GM20431 (cell line): ENCODE results near the gene B4GALNT3.

ENCODE experiments used
- in situ Hi-C: fragments of 300-500 bp; cut with MseI, MboI; formaldehyde crosslinking; loops from one replicate; pipeline ENCODE4 v1.15.0; 2020; ENCODE audit warnings: low sequenced_read_pairs; ENCODE audit not compliant: unreplicated experiment

B4GALNT3 gene

DNA sequence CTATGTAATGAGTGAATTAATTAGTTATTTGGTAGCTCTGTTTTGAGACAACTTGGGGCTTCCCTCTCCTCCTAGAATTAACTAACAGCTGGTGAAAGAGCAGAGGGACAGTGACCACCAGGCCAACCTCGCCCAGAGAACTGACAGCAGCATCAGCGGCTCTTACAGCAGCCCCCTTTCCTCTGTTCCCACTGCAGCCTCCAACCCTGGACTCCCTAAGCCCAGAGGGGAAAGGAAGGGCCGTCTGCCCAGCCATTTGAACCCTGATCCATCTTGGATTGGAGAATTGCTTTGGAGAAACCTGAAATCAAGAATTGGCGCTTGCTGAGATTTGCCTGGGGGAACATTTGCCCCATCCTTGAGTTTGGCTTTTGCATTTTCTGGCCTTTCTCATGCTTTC is 45.5 kb downstream of the B4GALNT3 start:
- in situ Hi-C loops, result no loop called here

DNA sequence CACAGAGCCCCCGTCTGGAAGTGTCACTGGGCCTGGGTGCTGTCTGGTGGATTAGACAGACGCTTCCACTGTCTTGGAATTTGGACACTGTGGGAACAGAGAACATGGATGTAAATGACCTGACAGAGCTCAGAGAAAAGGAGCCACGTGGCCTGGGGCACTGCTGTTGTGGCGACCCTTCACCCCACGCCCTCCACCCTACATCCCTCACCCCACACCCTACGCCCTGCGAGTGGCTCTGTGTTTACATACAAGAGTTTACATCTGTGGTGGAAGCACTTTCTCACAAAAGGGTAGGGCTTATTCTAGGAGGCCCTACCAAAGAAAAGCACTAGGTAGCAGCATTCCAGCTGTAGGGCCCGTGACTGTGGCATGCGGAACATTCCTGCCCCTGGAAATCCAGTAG is 47.7 kb downstream of the B4GALNT3 start:
- in situ Hi-C loops, result no loop called here

DNA sequence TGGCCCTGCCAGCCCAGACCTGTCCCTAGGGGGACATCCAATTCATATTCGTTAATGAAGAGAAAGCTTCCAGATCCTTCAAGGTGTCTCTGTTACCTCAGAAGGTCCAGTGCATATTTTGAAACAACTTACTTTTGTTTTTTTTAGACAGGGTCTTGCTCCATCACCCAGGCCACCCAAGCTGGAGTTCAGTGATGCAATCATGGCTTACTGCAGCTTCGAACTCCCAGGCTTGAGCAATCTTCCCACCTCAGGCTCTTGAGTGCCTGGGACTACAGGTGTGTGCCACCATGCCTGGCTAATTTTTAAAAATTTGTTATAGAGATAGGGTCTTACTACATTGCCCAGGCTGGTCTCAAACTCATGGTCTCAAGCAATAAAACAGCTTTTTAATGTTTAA is 48.4 kb downstream of the B4GALNT3 start:
- in situ Hi-C loops, result no loop called here

DNA sequence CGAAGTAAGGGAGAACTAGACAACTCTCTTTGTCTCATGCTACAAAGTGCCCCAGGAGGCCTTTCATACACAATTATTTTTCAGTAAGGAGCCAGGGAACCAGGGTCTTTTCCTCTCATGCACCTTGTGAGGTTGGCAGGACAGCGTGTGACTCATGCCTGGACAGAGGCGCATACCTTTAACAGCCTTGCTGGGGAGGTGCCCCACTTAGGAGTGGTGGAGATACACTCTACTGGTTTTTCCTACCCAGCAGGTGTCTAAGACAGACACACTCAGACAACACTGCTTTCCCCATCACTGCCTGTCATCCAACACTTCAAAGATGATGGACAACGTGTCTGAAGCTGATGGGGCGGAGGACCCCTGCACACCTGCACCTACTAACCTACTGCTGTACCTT is 49.1 kb downstream of the B4GALNT3 start:
- in situ Hi-C loops, result no loop called here

DNA sequence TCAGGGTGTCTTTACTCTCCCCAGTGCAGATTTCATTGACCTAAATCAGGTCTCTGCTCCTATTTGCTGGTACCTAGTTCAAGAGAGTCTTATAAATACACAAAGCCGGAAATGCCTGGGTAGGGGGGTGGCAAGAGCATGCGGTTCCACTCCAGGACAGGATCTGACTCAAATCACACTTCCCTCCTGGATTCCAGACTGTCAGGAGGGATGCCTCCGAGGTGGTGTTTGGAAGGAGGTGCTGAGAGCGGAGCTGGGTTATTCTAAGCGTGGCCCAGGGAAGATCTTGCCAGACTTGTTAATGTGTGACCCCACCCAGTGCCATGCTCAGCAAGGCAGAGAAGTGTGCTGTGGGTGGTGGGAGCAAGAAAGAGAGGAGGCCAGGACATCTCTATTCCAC is 49.8 kb downstream of the B4GALNT3 start:
- in situ Hi-C loops, result no loop called here

DNA sequence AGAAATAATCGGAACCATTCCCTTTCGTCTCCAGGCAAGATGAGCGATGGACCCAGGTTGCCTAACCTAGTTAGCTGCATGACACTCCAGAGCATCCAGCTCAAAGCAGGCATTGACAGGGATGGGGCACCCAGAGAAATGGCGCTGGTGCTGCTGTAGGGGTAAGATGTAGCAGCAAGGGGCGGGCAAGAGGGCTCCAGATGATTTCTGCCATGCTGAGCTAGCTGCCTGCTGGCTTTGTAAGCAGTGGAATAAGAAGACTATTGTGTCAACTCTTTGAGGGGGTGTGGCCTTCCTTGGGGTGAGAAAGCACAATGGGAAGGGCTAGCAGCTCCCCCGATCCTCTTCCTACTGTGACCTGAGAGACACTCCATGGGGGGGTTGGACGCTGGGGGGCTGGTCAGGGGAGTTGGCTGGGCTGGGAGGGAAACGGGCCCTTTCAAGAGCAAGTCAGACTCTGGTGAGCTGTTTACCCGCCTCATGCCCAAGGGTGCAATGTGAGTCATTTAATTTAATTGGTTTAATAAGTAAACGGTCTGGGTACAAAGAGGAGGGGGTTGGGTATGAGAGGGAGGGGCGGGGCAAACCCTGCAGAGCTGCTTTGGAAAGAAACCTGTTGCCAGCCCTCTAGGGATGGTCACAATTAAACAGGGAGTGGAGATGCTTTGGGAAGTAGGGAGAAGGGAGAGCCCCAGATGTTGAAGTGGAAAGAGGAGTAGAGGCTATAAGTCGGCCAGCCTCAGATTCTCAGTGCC is 50.5 kb downstream of the B4GALNT3 start:
- in situ Hi-C loops, result no loop called here

DNA sequence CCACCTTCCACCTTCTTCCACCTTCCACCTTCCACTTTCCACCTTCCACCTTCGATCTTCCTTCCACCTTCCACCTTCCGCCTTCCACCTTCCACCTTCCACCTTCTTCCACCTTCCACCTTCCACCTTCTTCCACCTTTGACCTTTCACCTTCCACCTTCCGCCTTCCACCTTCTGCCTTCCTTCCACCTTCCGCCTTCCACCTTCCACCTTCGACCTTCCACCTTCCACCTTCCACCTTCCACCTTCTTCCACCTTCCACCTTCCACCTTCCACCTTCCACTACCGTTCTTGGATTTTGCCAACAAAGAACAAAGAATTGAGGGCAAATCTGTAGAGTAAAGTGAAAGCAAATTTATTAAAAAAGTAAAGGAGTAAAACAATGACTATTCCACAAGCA is 53.2 kb downstream of the B4GALNT3 start:
- in situ Hi-C loops, result no loop called here

DNA sequence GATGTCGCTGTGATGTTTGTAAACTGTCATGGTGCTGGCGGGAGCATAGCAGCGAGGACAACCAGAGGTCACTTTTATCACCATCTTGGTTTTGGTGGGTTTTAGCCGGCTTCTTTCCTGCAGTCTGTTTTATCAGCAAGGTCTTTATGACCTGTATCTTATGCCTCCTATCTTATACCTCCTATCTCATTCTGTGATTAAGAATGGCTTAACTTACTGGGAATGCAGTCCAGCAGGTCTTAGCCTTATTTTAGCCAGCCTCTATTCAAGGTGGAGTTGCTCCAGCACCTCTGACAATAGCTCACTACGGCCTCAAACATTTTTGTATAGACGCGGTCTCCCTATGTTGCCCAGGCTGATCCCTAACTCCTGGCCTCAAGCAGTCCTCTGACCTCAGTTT is 53.7 kb downstream of the B4GALNT3 start:
- in situ Hi-C loops, result no loop called here

DNA sequence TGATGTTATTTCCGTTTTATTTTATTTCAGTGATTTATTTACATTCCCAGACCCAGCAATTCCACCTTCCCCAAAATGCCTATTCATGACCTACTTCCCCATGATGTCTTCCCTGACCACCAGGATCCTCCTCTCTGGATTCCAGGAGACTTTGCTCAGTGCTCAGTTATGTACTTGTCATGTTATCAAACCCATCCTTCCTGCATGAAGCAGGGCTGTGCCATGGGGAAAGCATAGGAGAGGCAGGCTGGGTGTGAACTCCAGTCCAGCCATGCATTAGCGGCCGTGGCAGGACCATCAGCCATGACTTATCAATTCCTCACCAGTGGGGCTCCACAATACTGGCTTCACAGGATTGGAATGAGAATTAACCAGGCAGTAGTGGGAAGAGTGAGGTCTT is 57.8 kb downstream of the B4GALNT3 start:
- in situ Hi-C loops, result no loop called here

DNA sequence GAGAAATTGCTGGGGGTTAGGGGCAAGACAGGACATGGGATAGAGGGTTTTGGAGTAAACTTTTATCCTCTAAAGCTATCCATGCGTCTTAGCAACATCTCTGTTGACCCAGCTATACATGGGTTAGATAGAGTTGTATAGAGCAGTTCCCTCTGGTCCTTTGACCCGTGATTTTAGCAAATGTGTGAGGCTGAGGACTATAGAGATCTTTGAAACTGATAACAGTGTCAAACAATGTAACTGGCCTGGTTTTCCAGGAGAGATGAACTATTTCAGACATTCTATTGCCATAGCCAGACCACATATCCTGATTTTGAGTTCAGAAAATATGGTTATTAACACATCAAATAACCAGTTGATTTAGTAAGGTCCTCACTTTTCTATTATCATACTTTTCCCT is 60.4 kb downstream of the B4GALNT3 start:
- in situ Hi-C loops, result no loop called here

DNA sequence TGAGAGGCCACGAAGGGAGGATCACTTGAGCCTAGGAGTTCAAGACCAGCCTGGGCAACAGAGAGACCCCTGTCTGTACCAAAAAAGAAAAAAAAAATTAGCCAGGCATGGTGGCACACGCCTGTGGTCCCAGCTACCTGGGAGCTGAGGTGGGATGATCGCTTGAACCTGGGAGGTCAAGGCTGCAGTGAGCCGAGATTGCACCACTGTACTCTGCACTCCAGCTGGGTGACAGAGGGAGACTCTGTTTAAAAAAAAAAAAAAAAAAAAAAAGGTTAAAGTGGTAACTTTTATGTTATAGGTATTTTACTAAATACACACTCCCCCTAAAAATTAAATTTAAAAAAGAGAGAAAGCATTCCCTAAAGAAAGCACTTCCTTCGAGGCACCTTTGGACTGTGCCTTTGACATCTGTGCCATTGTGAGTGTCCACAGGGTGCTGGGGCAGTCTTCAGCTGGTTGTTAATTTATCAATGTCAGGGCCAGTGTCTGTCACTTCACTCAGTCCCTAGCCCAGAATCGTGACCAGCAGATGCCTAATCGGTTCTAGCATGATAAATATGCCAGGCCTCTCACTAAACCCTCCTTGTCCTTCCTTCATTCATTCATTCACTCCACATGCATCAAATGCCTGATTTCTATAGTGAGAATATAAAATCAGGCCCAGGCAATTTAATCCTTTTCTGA is 63.1 kb downstream of the B4GALNT3 start:
- in situ Hi-C loops, result no loop called here

DNA sequence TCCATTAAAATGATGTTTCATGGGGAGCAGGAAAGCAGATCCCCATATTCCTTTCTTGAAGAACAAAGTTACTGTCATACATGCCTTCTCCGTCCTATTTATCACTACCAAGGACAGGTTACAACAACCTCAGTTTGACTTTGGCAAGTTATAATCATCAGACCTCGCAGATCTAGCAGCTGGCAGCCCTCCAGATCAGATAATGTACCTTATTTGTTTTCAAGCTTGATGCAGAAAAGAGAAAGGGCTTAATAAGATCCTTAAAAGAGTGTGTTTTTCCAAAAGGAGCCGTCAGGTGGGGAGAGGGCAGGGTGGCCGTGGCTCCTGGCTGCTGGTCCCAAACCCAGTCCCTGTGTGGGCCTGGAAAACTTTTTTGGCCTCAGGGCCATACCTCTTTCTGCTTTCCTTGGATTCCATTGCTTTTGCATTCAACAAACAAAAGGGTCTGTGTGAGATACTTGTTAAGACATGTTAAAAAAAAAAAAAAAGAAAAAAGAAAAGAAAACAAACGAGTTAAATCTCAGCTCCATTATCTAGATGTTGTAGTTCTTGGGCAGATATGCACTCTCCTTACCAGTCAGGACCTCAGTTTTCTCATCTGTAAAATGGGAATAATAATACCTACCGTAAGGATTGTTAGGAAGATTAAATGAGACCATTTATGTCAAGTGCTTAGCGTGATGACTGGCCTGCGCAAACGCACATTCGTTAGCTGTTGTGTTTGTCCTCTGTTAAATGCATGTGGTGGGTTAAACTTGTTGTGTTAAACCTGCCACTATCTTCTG is 64.6 kb downstream of the B4GALNT3 start:
- in situ Hi-C loops, result no loop called here

DNA sequence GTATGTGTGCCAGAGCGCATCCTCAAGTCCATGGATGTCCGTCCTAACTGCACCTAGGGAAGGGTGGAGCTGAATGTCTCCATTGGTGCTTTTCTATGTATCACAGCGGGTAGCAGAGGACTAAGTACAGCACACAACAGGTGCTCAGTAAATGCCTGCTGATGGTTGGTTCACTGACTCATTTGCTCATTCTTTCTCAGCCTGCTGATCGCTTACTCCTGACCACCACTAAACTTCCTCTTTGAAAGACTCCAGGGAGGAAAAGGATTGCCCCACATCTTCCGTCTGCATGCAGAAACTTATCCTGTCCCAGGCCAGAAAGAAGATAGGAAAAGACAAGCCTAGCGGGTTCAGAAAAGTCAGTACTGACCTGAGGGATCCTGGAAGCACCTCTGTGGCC is 66.3 kb downstream of the B4GALNT3 start:
- in situ Hi-C loops, result no loop called here

DNA sequence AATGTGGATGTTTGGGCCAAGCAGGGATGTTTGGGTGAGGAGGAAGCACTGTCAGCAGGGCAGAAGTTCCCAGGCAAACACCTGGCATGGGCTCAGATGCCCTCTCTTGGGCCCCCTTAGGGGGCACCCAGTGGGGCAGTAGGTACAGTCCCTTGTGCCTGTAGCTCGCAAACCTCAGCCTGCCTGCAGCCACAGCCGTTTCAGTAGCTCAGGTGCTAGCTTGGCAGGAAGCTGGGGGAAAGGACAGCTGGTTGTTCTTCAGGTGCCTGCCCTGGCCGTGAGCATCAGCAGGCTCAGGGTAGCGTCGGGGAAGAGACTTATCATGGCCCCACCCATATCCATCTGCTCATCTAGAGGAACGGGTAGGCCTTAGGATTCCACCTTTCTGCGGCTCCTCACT is 67.5 kb downstream of the B4GALNT3 start:
- in situ Hi-C loops, result no loop called here

DNA sequence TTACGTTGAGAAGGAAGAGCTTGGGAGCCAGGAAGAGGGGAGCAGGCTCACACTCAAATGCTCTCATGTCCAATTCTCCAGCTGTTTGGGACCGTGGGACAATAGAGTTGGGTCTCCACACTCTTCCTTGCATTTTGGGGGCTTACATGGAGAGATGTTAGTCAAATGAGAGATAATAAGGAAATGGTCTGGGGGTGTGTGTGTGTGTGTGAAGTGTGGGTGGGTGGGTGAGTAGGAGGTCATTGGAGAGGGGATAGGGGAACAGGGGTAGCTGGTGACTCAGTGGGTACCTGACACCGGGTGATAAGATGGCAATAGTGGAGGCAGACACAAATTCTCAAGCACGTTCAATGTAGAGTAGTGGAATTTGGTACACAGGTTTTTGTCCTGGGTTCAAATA is 68.0 kb downstream of the B4GALNT3 start:
- in situ Hi-C loops, result no loop called here

DNA sequence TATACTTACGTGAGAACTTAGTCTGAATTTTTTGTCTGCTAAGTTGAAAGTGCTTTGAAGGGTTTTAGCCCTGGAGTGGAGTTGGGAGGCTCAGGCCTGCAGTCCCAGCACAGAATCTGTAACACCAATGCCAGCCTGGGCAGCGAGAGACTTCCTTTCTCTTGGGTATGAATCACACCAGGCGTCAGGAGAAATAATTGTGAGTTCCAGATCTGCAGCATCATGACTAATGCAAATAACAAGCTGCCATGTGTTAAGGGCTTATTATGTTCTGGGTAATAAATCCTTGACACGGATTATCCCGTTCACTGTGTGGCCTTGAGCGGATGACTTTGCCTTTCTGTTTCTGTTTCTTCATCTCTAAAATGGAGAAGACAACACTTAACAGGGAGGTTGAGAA is 70.6 kb downstream of the B4GALNT3 start:
- in situ Hi-C loops, result no loop called here

DNA sequence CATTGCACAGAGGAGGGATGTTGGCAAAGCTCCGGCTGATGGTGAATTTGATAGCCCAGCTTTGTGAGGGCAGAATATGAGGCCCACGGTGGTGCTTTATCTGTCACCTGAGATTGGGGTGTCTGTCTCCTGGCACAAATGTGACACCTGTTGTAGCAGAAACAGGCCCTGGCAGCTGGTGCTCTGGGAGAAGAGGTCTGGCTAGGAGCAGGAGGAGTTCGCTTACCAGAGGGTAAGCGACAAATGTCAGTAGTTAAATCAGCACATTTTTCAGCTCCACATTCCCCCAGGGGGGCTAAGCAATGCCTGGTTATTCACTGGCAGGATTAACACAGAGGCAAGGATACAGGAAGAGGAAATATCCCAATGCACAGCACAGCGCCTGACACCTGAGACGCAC is 71.1 kb downstream of the B4GALNT3 start:
- in situ Hi-C loops, result no loop called here

DNA sequence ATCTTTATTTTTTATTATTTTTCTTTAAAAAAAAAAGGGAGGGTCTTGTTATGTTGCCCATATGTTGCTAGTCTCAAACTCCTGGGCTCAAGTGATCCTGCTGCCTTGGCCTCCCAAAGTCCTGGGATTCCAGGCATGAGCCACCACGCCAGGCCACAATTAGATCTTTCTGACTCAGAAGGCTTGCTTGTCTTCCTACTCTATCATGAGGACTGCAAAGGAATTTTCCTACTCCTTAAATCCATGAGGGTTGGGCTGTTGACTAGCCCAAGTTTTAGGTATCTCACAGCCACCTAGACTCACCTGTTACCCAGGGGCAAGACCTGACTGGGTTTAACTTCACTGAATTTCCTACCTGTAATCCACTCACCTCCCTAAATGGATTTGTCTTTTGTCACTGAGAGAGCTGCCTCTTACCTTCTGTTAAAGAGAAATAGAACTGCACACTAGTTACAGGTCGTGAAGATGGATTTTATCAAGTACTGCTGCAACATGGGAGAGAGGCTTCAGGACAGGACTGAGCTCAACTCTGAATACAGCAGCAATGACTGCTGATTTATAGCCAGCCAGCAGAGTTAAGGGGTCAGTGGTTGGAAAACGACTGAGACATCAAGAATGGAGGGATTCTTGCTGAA is 72.3 kb downstream of the B4GALNT3 start:
- in situ Hi-C loops, result no loop called here

DNA sequence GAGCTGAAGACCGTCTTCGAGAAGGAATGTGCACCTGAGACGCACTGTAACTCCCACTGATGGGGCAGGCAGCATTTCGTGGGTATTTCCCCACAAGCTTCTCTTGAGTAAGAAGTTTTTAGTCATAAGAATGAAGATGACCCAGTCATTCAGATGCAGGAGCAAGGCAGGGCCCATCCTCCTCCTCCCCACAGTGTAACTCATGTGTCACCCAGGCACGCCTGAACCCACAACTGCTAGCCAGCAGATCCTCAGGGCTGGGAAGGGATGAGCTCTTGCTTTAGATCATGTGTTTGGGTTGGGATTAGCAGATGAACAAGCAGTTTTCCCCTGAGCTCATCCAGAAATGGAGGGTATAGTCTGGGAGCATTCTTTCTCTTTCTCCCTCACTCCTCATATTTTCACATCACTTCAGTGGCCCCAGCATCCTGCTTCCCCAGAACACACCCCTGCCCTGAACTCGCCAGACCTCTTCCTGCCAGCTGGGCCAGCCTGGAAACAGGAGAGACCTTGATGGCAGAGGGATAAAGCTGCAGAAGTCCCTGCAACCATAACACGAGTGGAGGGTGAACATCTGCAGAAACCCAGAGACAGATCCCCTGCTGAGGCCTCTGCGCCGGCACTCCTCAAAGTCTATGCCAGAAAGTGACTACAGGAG is 73.3 kb downstream of the B4GALNT3 start:
- in situ Hi-C loops, result no loop called here

DNA sequence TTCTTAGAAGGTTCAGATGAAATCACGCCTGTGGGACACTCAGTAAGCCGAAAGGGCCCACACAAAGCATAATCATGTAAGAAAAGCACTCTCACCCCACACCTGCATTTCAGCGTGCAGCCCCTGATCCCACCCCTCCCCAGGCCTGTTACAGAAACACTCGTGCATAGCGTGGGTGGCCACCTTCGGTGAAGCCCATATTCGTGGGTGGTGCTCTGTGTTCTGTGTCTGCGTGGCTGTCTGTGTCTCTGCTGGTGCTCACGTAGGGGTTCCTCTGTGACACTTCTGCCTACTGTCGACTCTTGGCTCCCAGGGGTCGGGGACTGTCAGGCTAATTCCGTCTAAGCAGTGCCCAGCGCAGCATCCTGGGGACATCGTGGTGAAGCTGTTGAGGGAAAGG is 74.0 kb downstream of the B4GALNT3 start:
- in situ Hi-C loops, result no loop called here
